Spleen (tissue), 7 donors: ENCODE measurements around the gene GFAP.

Experiments used
- POLR2AphosphoS5 ChIP-seq, 3 donors: sonication (generic); formaldehyde crosslinking; IDR thresholded peaks; one replicate each; pipeline ENCODE4 v1.5.1; 2017; ENCODE audit warnings: antibody characterized with exemption in 3 of 3
- TF ChIP-seq, protein P1 (sequence below), 11 experiments: fragments of 200-600 bp in 7 of 11; fragments of 450-650 bp in 4 of 11; sonication (generic) in 4 of 11; IDR thresholded peaks in 8 of 11; conservative IDR thresholded peaks in 3 of 11; 1 replicate in 7 of 11; 2 replicates in 4 of 11; pipeline versions ENCODE4 v1.4.0 to v1.8.0; 2016 to 2021; ENCODE audit warnings: antibody characterized with exemption in 11 of 11, inconsistent platforms in 4 of 11, mild to moderate bottlenecking in 1 of 11
- donor health status: DM: no; HTN: no; CAD: no; lungs with moderate emphysema.
- donor health status: DM: no; HTN: no; CAD: no.
- donor health status: DM: no; HTN: no; CAD: no.

DNA sequence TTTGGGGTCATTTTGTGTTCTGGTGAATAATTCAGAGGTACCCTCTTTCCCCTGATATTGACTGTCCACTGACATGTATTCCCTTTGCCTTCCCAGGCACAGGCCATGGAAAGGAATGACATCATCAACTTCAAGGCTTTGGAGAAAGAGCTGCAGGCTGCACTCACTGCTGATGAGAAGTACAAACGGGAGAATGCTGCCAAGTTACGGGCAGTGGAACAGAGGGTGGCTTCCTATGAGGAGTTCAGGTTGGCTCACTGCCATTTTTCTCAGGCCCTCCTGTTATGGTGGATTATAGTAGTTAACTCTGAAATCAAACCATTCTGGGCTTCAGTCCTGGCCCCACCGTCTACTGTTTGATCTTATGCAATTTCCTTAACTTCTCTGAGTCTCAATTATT lies 14.4 kb downstream of the GFAP start:
- TF ChIP-seq, protein P1, sequence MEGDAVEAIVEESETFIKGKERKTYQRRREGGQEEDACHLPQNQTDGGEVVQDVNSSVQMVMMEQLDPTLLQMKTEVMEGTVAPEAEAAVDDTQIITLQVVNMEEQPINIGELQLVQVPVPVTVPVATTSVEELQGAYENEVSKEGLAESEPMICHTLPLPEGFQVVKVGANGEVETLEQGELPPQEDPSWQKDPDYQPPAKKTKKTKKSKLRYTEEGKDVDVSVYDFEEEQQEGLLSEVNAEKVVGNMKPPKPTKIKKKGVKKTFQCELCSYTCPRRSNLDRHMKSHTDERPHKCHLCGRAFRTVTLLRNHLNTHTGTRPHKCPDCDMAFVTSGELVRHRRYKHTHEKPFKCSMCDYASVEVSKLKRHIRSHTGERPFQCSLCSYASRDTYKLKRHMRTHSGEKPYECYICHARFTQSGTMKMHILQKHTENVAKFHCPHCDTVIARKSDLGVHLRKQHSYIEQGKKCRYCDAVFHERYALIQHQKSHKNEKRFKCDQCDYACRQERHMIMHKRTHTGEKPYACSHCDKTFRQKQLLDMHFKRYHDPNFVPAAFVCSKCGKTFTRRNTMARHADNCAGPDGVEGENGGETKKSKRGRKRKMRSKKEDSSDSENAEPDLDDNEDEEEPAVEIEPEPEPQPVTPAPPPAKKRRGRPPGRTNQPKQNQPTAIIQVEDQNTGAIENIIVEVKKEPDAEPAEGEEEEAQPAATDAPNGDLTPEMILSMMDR (IDR thresholded peaks at IDR 0.05 in 8 of 11, conservative IDR thresholded peaks at IDR 0.05 in 3 of 11), result no peak
- TF ChIP-seq POLR2AphosphoS5 (IDR thresholded peaks at IDR 0.05), result no peak
